Lung (tissue), 12 donors: ENCODE data around the gene S100PBP. TPM values are rescaled to one million over a fixed set of nuclear protein-coding genes. Genes with fewer than 3 reads are reported as not detected.

Source experiments
- ATAC-seq: fragments of 200-7000 bp; cut with Tn5 transposase; one replicate; pipeline ENCODE4 v1.9.1; 2020; ENCODE audit warnings: moderate number of reproducible peaks; ENCODE audit not compliant: insufficient read depth, low FRiP score
- DNase-seq, 3 donors: peaks; one replicate each; pipeline ENCODE4 v3.0.0-alpha.2; 2013 to 2017
- H3K27ac ChIP-seq, 2 donors: one replicate each; pipeline ENCODE4 v1.5.1; 2013; ENCODE audit warnings: mild to moderate bottlenecking in 2 of 2, moderate library complexity in 2 of 2, control low read depth in 1 of 2, inconsistent platforms in 1 of 2, low read depth in 1 of 2, low read length in 1 of 2
- H3K27me3 ChIP-seq, 3 donors: one replicate each; pipeline ENCODE4 v1.5.1; 2013; ENCODE audit warnings: low read length in 2 of 3; ENCODE audit not compliant: control insufficient read depth in 3 of 3, insufficient read depth in 3 of 3
- H3K36me3 ChIP-seq, 4 donors: one replicate each; pipeline ENCODE4 v1.5.1; 2013; ENCODE audit warnings: low read length in 4 of 4, mild to moderate bottlenecking in 1 of 4, moderate library complexity in 1 of 4; ENCODE audit not compliant: control insufficient read depth in 4 of 4, insufficient read depth in 4 of 4
- H3K4me1 ChIP-seq, 5 donors: one replicate each; pipeline ENCODE4 v1.5.1; 2013; ENCODE audit warnings: low read length in 5 of 5, mild to moderate bottlenecking in 2 of 5, moderate library complexity in 1 of 5; ENCODE audit not compliant: control insufficient read depth in 5 of 5, insufficient read depth in 5 of 5
- H3K4me3 ChIP-seq: one replicate; pipeline ENCODE4 v1.5.1; 2013; ENCODE audit warnings: mild to moderate bottlenecking, control low read depth, moderate library complexity
- H3K9ac ChIP-seq, 2 donors: one replicate each; pipeline ENCODE4 v1.5.1; 2013; ENCODE audit warnings: low read length in 2 of 2, control low read depth in 1 of 2; ENCODE audit not compliant: insufficient read depth in 1 of 2
- H3K9me3 ChIP-seq, 4 donors: one replicate each; pipeline ENCODE4 v1.5.1; 2013; ENCODE audit warnings: low read length in 3 of 4, mild to moderate bottlenecking in 1 of 4, moderate library complexity in 1 of 4; ENCODE audit not compliant: control insufficient read depth in 4 of 4, insufficient read depth in 3 of 4
- WGBS, 2 donors: extraction: QIAGEN DNeasy Blood & Tissue Kit; methylation state at CpG; one replicate each; pipeline ENCODE4 v1.1.7; 2013; 5-methylcytosine and 5-hydroxymethylcytosine counted together
- polyA plus RNA-seq, 2 donors: library from polyadenylated mRNA; stranded (reverse); fragments of 200-250 nt; gene quantifications; one replicate each; pipeline ENCODE4 v1.2.1, GENCODE V29; 2013
- total RNA-seq, 2 donors: library from RNA; depleted of rRNA in 1 of 2; stranded (reverse); fragments of >200 nt in 1 of 2; gene quantifications; one replicate each; pipeline ENCODE4 v1.2.1, GENCODE V29; 2014 to 2021
- TF ChIP-seq, protein P1 (sequence below): IDR thresholded peaks from 2 replicates; pipeline ENCODE4 v1.5.1; 2012; ENCODE audit warnings: mild to moderate bottlenecking; ENCODE audit errors: control extremely low read depth, extremely low read depth
- donor health status: control.
- donor health status: control.
- donor health status: Bipolar disorder and iron deficiency.
- donor health status: healthy.
- donor health status: DM: yes; HTN: yes; CAD: no.

The S100PBP gene
- total and polyA plus RNA-seq, 4 donors: 7.4 to 56.6 (median 20.9) TPM

DNA sequence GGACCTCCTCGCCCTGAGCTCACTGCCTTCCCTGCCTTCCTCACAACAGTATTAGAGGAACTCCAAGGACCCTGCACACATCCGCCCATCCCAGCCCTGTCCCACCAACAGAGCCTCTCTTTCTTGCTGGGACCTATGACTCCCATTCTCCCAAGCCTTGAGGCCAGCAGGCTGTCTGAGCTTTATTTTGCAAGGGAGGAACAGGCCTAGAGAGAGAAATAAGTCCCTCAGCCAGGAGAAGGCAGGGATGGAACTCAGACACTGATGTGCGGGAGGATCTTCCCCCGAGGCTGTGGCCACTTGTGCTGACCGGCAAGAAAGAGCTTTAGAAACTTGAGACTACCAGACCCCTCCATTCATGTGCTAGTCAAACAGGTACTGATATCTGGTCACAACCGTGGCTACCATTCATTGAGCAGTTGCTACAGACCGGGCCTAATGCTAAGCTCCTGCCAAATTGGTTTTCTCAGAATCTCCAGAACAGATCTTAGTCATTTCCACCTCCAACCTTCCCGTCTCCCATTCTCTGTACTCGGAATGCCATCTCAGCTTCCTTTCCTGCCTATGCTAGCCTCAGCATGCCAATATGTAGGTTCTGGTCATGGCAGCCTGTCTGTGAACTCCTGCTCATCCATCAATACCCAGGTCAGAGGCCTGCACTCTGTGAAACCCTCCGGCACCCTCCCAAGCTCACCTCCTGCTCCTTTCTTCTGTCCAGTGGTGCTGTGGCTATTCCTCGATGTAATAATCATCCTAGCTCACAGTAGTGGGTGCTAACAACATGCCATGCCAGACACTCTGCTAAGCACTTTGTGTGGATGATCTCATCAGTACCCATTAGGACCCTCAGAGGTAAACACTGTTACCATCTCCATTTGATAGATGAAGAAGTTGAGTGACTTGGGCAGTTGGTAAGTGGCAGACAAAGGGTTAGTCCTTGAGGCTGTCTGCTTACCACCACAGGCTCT, 79.9 kb downstream of the S100PBP start:
- Histone ChIP-seq H3K27me3 (peaks cover 3 to 14% (median 9%) of the 10 kb centered on the region in 3 donors), H3K27ac (no peak overlapping the region), H3K4me1 (peaks cover 0 to 14% (median 7%) of the 10 kb centered on the region in 5 donors), H3K9ac (no peak overlapping the region), H3K9me3 (peaks cover 0 to 3% (median 0%) of the 10 kb centered on the region in 4 donors), H3K4me3 (no peak overlapping the region), H3K36me3 (no peaks in the 10 kb centered on the region)
- DNase-seq (no peak), ATAC-seq (no peak)
- TF ChIP-seq, protein P1, sequence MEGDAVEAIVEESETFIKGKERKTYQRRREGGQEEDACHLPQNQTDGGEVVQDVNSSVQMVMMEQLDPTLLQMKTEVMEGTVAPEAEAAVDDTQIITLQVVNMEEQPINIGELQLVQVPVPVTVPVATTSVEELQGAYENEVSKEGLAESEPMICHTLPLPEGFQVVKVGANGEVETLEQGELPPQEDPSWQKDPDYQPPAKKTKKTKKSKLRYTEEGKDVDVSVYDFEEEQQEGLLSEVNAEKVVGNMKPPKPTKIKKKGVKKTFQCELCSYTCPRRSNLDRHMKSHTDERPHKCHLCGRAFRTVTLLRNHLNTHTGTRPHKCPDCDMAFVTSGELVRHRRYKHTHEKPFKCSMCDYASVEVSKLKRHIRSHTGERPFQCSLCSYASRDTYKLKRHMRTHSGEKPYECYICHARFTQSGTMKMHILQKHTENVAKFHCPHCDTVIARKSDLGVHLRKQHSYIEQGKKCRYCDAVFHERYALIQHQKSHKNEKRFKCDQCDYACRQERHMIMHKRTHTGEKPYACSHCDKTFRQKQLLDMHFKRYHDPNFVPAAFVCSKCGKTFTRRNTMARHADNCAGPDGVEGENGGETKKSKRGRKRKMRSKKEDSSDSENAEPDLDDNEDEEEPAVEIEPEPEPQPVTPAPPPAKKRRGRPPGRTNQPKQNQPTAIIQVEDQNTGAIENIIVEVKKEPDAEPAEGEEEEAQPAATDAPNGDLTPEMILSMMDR: no peak
- WGBS, 2 donors: 85% methylated on average over 11 of the region's 11 CpGs

DNA sequence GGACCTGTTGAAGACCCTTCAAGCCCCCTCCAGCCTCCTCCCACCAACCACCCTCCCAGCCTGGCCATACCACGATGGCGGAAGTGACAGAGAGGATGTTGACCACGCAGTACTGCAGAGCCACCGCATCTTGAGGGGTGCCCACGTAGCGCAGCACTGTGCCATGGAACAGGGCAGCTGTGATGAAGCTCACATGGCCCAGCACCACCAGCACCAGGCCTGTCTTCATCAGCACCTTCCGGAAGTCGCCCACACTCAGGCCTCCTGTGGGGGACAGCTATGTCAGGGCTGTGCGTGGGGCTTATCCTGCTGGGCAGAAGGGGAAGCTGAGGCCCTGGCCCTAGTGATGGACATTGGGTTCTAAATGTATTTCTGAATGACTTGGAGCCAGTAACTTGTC, 80.6 kb downstream of the S100PBP start:
- Histone ChIP-seq H3K36me3 (no peaks in the 10 kb centered on the region), H3K4me3 (no peak overlapping the region), H3K9me3 (no peaks in the 10 kb centered on the region), H3K9ac (no peak overlapping the region), H3K27me3 (peaks cover 3 to 14% (median 6%) of the 10 kb centered on the region in 3 donors), H3K4me1 (peaks cover 0 to 14% (median 2%) of the 10 kb centered on the region in 5 donors), H3K27ac (no peak overlapping the region)
- 92% methylated on average over 9 of the region's 9 CpGs for WGBS, 2 donors
- DNase-seq: no peak
- TF ChIP-seq, protein P1: no peak
- no peak for ATAC-seq

DNA sequence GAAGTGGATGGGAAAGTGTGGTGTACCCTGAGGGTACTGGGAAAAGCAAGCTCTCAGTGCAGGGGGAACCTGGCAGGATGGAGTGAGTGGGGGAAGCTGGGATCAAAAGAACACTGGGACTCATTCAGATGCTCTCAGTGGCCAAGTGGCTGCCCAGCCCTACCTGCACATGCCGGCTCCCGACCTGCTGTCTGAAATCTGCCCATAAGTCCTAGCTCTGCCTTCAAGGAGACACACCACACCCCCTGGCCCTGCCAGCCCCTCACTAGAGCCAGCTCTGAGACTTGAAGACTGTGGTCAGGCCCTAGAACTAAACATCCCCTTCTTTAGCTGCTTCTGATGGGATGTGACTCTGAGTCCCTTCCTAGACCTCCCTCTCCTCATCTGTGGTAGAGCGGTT, 81.5 kb downstream of the S100PBP start:
- Histone ChIP-seq H3K27me3 (peaks cover 2 to 14% (median 6%) of the 10 kb centered on the region in 3 donors), H3K4me1 (peaks cover 0 to 11% (median 2%) of the 10 kb centered on the region in 5 donors), H3K9ac (no peak overlapping the region), H3K4me3 (no peak overlapping the region), H3K36me3 (no peaks in the 10 kb centered on the region), H3K9me3 (no peaks in the 10 kb centered on the region), H3K27ac (no peak overlapping the region)
- ATAC-seq (no peak), DNase-seq (no peak)
- 92 to 94% methylated on average over 3 of the region's 3 CpGs for WGBS, 2 donors
- TF ChIP-seq, protein P1: no peak
